GM03348 (cell line): ENCODE data around the gene THAP10.
A peak's percentile ranks its signal among the peaks of the same experiment; 100 is the strongest.

Experiments used
- DNase-seq: peaks from one replicate; pipeline ENCODE4 v3.0.0; 2012; ENCODE audit warnings: low spot score

The THAP10 gene

GRCh38 chr15:70853973-70854665 is 38.1 kb downstream of the THAP10 start, which contains the start of gene LARP6:
Gene LARP6, minus strand, starts transcription at chr15:70854157. Its CDS starts 69 bp downstream, at chr15:70854088.
- peak; percentile 89 for DNase-seq

- DNase-seq, result peak; percentile 76
These were observed 38.8 kb downstream of the THAP10 start for GRCh38 chr15:70853318-70853972.

GRCh38 chr15:70852501-70853317 is 39.5 kb downstream of the THAP10 start:
- DNase-seq, result peak; percentile 68

GRCh38 chr15:70851889-70852288 is 40.3 kb downstream of the THAP10 start:
- no peak for DNase-seq

- no peak for DNase-seq
These were observed 46.5 kb downstream of the THAP10 start for GRCh38 chr15:70845602-70846360.

GRCh38 chr15:70837476-70837875 is 54.8 kb downstream of the THAP10 start:
- no peak for DNase-seq

GRCh38 chr15:70835841-70836240 is 56.4 kb downstream of the THAP10 start:
- no peak for DNase-seq

DNA sequence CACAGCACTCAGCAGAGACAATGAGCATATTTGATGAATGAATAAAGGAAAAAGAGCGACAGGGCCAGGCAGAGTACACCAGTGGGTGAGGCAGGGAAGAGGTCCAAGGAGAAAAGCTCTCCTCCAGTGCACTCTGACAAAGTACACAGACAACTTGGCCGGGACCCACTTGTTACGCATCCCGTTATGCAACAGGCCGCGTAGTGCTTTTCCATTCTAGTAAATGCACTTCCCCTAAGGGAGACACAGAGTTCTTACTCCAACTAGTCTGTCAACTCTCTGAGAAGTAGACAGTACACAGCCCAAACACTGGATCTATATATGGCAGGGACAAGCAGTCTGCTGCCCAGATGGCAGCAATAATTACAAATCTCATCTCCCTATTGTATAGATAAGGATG is 56.8 kb downstream of the THAP10 start:
- DNase-seq, result no peak

DNA sequence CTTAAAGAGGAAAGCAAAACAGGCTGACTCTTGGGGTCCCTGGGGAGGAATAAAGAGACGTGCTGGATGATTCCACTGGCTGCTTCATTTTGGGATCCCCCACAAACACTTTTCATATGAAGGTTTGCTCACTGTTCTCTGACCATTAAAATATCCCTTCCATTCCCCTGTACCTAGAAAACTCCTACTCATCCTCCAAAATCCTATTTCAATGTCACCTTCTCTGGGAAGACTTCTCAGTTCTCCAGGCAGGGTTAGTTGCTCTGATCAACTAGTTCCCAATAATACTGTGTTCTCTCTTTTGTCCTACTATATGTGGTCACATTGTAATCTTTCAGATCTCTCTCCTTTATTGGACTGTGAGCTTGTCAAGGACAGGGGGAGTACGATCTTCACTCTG is 57.2 kb downstream of the THAP10 start:
- no peak for DNase-seq

DNA sequence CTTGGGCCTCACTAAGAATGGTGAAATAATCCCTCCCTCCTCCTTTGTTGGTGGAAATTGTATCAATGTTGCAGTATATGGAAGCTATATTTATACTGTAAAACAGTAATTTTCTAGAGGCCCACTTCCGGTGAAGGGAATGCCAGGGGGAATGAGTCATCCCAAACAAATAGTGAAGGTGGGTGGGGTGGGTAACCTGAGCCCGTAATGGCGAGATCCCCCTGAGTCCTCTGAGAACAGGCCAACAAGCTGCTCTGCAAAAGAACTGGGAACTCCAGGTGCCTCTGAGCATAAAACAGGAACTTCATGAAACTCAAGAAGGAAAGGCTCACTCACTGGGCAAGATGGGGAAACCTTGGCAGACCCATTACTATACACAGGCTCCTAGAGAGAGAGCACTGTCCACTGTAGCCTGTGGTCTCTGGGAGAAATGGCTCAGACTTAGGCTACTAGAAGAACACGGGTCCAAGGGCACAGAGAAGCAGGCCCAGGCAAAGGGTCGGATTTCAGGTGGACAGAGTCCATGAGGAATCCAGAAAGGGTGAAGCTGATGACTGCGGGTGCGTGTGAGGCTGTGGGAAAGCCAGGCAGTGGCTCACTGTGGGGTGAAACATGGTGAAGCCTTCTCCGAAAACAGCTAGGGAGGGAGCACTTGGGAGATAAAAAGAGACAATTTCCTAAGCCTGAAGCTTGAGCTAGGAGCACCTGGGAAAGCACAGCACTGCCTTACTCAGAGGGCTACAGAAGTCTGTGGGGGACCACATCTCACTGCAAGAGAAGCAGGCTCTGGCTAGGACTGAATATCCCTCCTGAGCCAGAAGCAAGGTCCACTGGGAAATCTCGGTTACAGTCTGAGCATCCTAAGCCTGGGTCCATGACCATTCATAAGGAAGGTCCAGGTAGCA is 58.1 kb downstream of the THAP10 start:
- DNase-seq, result peak; percentile 69

GRCh38 chr15:70833422-70833821 is 58.8 kb downstream of the THAP10 start:
- no peak for DNase-seq

- no peak for DNase-seq
These were observed 60.1 kb downstream of the THAP10 start for GRCh38 chr15:70832176-70832575.
